GM18517 (cell line): ENCODE measurements around the gene CYB561D2.
"Not testable (repeated sequence)": the region's sequence is repeated elsewhere in the genome, so short reads cannot be mapped to it uniquely, and the experiment has no call there.

ENCODE experiments used
- ATAC-seq: cut with Tn5 transposase; IDR thresholded peaks from one replicate; pipeline ENCODE4 v1.9.1; 2021; ENCODE audit warnings: mild to moderate bottlenecking, moderate library complexity; ENCODE audit not compliant: unreplicated experiment

Gene CYB561D2

GRCh38 chr3:50350527-50351322 is at the start of gene CYB561D2, which contains the start of gene NPRL2:
Gene CYB561D2 (plus strand): TSS chr3:50350862. CDS start chr3:50351434, 572 bp downstream.
Gene NPRL2 (minus strand): TSS chr3:50350775. CDS start chr3:50350652, 123 bp downstream.
- peak; percentile 74 for ATAC-seq

- ATAC-seq, result no peak
Measured at GRCh38 chr3:50302095-50303012, 48.3 kb upstream of the CYB561D2 start.

- no peak for ATAC-seq
Measured at GRCh38 chr3:50303013-50303815, 47.4 kb upstream of the CYB561D2 start, which contains the start of gene HYAL1. Gene HYAL1 (minus strand): TSS chr3:50303574. CDS start chr3:50302956, 618 bp downstream.

- ATAC-seq, result no peak
Measured at GRCh38 chr3:50304601-50305000, 46.1 kb upstream of the CYB561D2 start.

GRCh38 chr3:50312041-50312440 is 38.6 kb upstream of the CYB561D2 start:
- ATAC-seq, result not testable (repeated sequence)

- ATAC-seq, result no peak
Measured at GRCh38 chr3:50314342-50314741, 36.3 kb upstream of the CYB561D2 start.

GRCh38 chr3:50314816-50315215 is 35.8 kb upstream of the CYB561D2 start:
- no peak for ATAC-seq

GRCh38 chr3:50316657-50317242 is 33.9 kb upstream of the CYB561D2 start:
- ATAC-seq, result no peak

- ATAC-seq, result no peak
Measured at GRCh38 chr3:50317300-50317699, 33.4 kb upstream of the CYB561D2 start.

GRCh38 chr3:50318163-50318562 is 32.5 kb upstream of the CYB561D2 start:
- ATAC-seq, result no peak

GRCh38 chr3:50318615-50319014 is 32.0 kb upstream of the CYB561D2 start:
- no peak for ATAC-seq

- ATAC-seq, result no peak
Measured at GRCh38 chr3:50319181-50319893, 31.3 kb upstream of the CYB561D2 start.

- no peak for ATAC-seq
Measured at GRCh38 chr3:50319894-50320625, 30.6 kb upstream of the CYB561D2 start.

- peak; percentile 48 for ATAC-seq
Measured at GRCh38 chr3:50320853-50321335, 29.8 kb upstream of the CYB561D2 start.

- ATAC-seq, result peak; percentile 65
Measured at GRCh38 chr3:50321336-50322114, 29.1 kb upstream of the CYB561D2 start.

GRCh38 chr3:50322115-50322385 is 28.6 kb upstream of the CYB561D2 start:
- no peak for ATAC-seq

- ATAC-seq, result no peak
Measured at GRCh38 chr3:50322386-50323091, 28.1 kb upstream of the CYB561D2 start, which contains the start of gene HYAL2. Gene HYAL2 (minus strand): TSS chr3:50322745. CDS start chr3:50320489, 2,256 bp downstream.
